GM19035 (cell line): Measurements from ENCODE around the gene CEP104.

Experiments
- ATAC-seq: cut with Tn5 transposase; IDR thresholded peaks from one replicate; pipeline ENCODE4 v1.9.1; 2021; ENCODE audit not compliant: unreplicated experiment

The CEP104 gene

GRCh38 chr1:3894626-3895278 lies 37.7 kb upstream of the CEP104 start:
- ATAC-seq: no peak

- no peak for ATAC-seq
These were observed 36.2 kb upstream of the CEP104 start for GRCh38 chr1:3893190-3893589.

GRCh38 chr1:3892748-3893147 lies 35.7 kb upstream of the CEP104 start:
- ATAC-seq: no peak

GRCh38 chr1:3891329-3891865 lies 34.4 kb upstream of the CEP104 start:
- ATAC-seq: no peak

- ATAC-seq: no peak
These were observed 33.6 kb upstream of the CEP104 start for GRCh38 chr1:3890389-3891328.

- ATAC-seq: no peak
These were observed 32.9 kb upstream of the CEP104 start for GRCh38 chr1:3889936-3890335.

- ATAC-seq: no peak
These were observed 31.3 kb upstream of the CEP104 start for GRCh38 chr1:3888301-3888700.

- ATAC-seq: no peak
These were observed 29.7 kb upstream of the CEP104 start for GRCh38 chr1:3886691-3887090.

- ATAC-seq: no peak
These were observed 29.2 kb upstream of the CEP104 start for GRCh38 chr1:3886106-3886670.

GRCh38 chr1:3885611-3886010 lies 28.6 kb upstream of the CEP104 start:
- no peak for ATAC-seq

- no peak for ATAC-seq
These were observed 28.0 kb upstream of the CEP104 start for GRCh38 chr1:3884966-3885365.

GRCh38 chr1:3883194-3883925 lies 26.3 kb upstream of the CEP104 start:
- no peak for ATAC-seq

GRCh38 chr1:3881193-3881480 lies 24.1 kb upstream of the CEP104 start:
- no peak for ATAC-seq

GRCh38 chr1:3880429-3881192 lies 23.6 kb upstream of the CEP104 start:
- ATAC-seq: no peak

GRCh38 chr1:3879787-3880428 lies 22.9 kb upstream of the CEP104 start:
- no peak for ATAC-seq

- no peak for ATAC-seq
These were observed 22.1 kb upstream of the CEP104 start for GRCh38 chr1:3879099-3879498.

GRCh38 chr1:3876716-3877115 lies 19.7 kb upstream of the CEP104 start:
- ATAC-seq: no peak

- no peak for ATAC-seq
These were observed 17.7 kb upstream of the CEP104 start for GRCh38 chr1:3874736-3875135.

- ATAC-seq: no peak
These were observed 15.5 kb upstream of the CEP104 start for GRCh38 chr1:3872546-3872945.

GRCh38 chr1:3871451-3871805 lies 14.4 kb upstream of the CEP104 start:
- no peak for ATAC-seq
